ENCODE measurements around the gene UBE2G2.

- TF ChIP-seq CTCF (IDR thresholded peaks at IDR 0.05): no peak
- TF ChIP-seq ZFX (IDR thresholded peaks at IDR 0.05; ENCODE audit: borderline replicate concordance): no peak
Measured at GRCh38 chr21:44778094-44778493, 23.5 kb downstream of the UBE2G2 start.

All from 22Rv1 (cell line).